Naive thymus-derived CD4-positive, alpha-beta T cell (primary cell): ENCODE measurements around the gene ELK3. TPM values are rescaled to one million over a fixed set of nuclear protein-coding genes. Genes with fewer than 3 reads are reported as not detected.

Experiments used
- ATAC-seq: fragments of 150-1000 bp; cut with Tn5 transposase; 2 replicates; pipeline ENCODE4 v1.10.0; 2021; ENCODE audit warnings: mild to moderate bottlenecking, moderate library complexity
- CTCF ChIA-PET: fragments of 350-600 bp; sonication (Branson Sonifier 250); formaldehyde crosslinking; loops from one replicate; lab custom pipeline; 2021; ENCODE audit warnings: antibody characterized with exemption; lab: Charles Lee
- POLR2A ChIA-PET: fragments of 350-600 bp; sonication (Branson Sonifier 250); formaldehyde crosslinking; loops from one replicate; lab custom pipeline; 2021; ENCODE audit warnings: antibody characterized with exemption, inconsistent platforms; lab: Charles Lee
- DNase-seq, 9 donors: peaks; one replicate each; pipeline versions ENCODE4 v3.0.0 to v3.0.0-alpha.2; 2020 to 2022; ENCODE audit warnings: mixed read lengths in 1 of 9
- H3K27ac ChIP-seq: one replicate; pipeline ENCODE4 v1.7.0; 2013; ENCODE audit warnings: mild to moderate bottlenecking, low read depth, low read length, moderate library complexity
- H3K27me3 ChIP-seq, 2 donors: one replicate each; pipeline ENCODE4 v1.7.0; 2013; ENCODE audit warnings: low read length in 2 of 2, mild to moderate bottlenecking in 2 of 2, moderate library complexity in 2 of 2; ENCODE audit not compliant: control insufficient read depth in 2 of 2, insufficient read depth in 2 of 2
- H3K36me3 ChIP-seq, 3 experiments: 1 replicate in 2 of 3; 2 replicates in 1 of 3; pipeline ENCODE4 v1.7.0; 2013; ENCODE audit warnings: low read length in 3 of 3, mild to moderate bottlenecking in 3 of 3, moderate library complexity in 1 of 3; ENCODE audit not compliant: insufficient read depth in 3 of 3, control insufficient read depth in 2 of 3
- H3K4me1 ChIP-seq, 2 donors: one replicate each; pipeline ENCODE4 v1.7.0; 2013; ENCODE audit warnings: low read length in 2 of 2, mild to moderate bottlenecking in 2 of 2, moderate library complexity in 1 of 2; ENCODE audit not compliant: control insufficient read depth in 2 of 2, insufficient read depth in 2 of 2
- H3K4me3 ChIP-seq: 2 replicates; pipeline ENCODE4 v1.7.0; 2013; ENCODE audit warnings: mild to moderate bottlenecking, low read length
- H3K9me3 ChIP-seq, 3 experiments: 1 replicate in 2 of 3; 2 replicates in 1 of 3; pipeline ENCODE4 v1.7.0; 2013; ENCODE audit warnings: low read length in 3 of 3; ENCODE audit not compliant: control insufficient read depth in 2 of 3
- H3K27ac Mint-ChIP-seq, 9 donors: one replicate each; pipeline ENCODE4 v1.8.0; 2020 to 2022; ENCODE audit warnings: mixed read lengths in 9 of 9, mild to moderate bottlenecking in 8 of 9, moderate library complexity in 5 of 9, inconsistent platforms in 2 of 9
- H3K27me3 Mint-ChIP-seq, 5 donors: one replicate each; pipeline ENCODE4 v1.8.0; 2021 to 2022; ENCODE audit warnings: mixed read lengths in 5 of 5, mild to moderate bottlenecking in 1 of 5
- H3K36me3 Mint-ChIP-seq, 5 donors: one replicate each; pipeline ENCODE4 v1.8.0; 2020 to 2022; ENCODE audit warnings: mixed read lengths in 5 of 5, mild to moderate bottlenecking in 3 of 5, inconsistent platforms in 1 of 5
- H3K4me1 Mint-ChIP-seq, 7 donors: one replicate each; pipeline ENCODE4 v1.8.0; 2020 to 2022; ENCODE audit warnings: mixed read lengths in 7 of 7, mild to moderate bottlenecking in 3 of 7, inconsistent platforms in 1 of 7
- H3K4me3 Mint-ChIP-seq, 10 donors: one replicate each; pipeline ENCODE4 v1.8.0; 2020 to 2022; ENCODE audit warnings: mild to moderate bottlenecking in 10 of 10, mixed read lengths in 10 of 10, moderate library complexity in 6 of 10, inconsistent platforms in 2 of 10
- H3K9me3 Mint-ChIP-seq, 11 donors: one replicate each; pipeline ENCODE4 v1.8.0; 2020 to 2022; ENCODE audit warnings: mixed read lengths in 11 of 11, mild to moderate bottlenecking in 4 of 11, inconsistent platforms in 1 of 11, moderate library complexity in 1 of 11
- intact Hi-C, 2 donors: fragments of 100-400 bp; cut with micrococcal nuclease; formaldehyde crosslinking; loops; one replicate each; pipeline ENCODE4 v1.15.1; 2023
- polyA plus RNA-seq, 2 donors: library from polyadenylated mRNA; unstranded; fragments of 300-500 nt; fragmentation: Illumina TruSeq; gene quantifications; one replicate each; pipeline ENCODE4 v1.2.3, GENCODE V29; 2021
- total RNA-seq, 6 experiments: library from RNA in 5 of 6; stranded (reverse) in 5 of 6; gene quantifications; 1 replicate in 5 of 6; 2 replicates in 1 of 6; pipeline ENCODE4 v1.2.3 and lab custom pipeline; 2021 to 2026

The ELK3 gene
- total and polyA plus RNA-seq, 7 experiments from 2014 or later: 16.8 to 52.3 (median 29.4) TPM

DNA sequence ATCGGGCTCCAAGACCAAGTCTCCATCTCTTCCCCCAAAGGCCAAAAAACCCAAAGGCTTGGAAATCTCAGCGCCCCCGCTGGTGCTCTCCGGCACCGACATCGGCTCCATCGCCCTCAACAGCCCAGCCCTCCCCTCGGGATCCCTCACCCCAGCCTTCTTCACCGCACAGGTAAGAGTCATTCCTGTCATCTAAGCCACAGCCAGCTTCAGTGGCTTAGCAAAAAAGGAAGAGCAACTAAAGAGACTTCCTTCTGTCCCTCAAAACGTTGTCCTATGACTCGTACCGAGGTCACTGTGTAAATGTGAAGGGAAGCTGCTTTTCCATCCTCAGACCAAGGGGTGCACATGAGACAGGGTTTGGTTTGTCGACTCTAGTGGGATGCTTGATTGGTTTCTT, 53.4 kb downstream of the ELK3 start:
- peaks cover 12 to 58% (median 41%) of the 10 kb centered on the region in 5 donors for H3K36me3 Mint-ChIP-seq
- ChIA-PET POLR2A (no interaction called here), CTCF (no interaction called here)
- Histone ChIP-seq H3K36me3 (peaks cover 16 to 52% (median 18%) of the 10 kb centered on the region in 3 experiments), H3K4me1 (peaks cover 2 to 4% of the 10 kb centered on the region in 2 donors), H3K4me3 (no peak overlapping the region), H3K27ac (no peak overlapping the region), H3K9me3 (no peaks in the 10 kb centered on the region), H3K27me3 (no peaks in the 10 kb centered on the region)
- peaks cover 36 to 57% (median 50%) of the 10 kb centered on the region in 7 donors for H3K4me1 Mint-ChIP-seq
- peak overlapping the region in 4 of 9 donors; percentile 17 to 68 (median 58) for H3K27ac Mint-ChIP-seq
- H3K27me3 Mint-ChIP-seq: no peaks in the 10 kb centered on the region
- DNase-seq (no peak), ATAC-seq (no peak)
- peaks cover 0 to 3% (median 0%) of the 10 kb centered on the region in 11 donors for H3K9me3 Mint-ChIP-seq
- H3K4me3 Mint-ChIP-seq: no peak overlapping the region
- intact Hi-C loops: no loop called here

DNA sequence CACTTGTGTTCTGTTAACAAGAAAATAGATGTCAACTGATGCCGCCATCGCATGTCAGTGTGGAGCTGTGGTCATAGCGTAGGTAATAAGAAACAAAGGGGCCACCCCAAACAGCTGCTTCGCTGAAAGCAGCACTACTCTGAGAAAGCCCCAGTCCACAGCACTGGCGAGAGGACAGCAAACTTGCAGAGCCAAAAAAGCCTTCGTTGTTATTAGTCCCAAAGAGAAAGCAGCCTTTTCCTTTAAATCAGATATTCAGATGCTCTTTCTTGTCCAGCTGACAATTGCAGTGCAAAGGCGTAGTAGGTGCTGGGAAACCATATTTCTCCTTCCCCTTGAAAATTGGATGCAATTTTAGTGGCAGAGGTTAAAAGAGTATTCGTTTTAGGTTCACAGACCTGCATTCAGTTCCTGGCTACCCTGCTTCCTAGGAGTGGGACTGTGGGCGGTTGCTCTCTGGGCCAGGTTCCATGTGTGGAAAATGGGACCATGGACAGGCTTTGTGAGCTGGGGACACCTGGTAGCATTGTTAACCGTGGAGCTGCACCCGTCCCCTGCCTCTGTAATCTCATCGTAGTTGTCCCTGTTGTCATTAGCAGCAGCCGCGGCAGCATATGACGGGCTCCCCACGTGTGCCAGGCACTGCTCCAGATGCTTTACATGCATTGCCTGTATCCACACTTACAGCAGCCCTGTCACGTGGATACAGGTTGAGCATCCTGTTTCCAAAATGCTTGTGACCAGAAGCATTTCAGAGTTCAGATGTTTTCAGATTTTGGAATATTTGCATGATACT, 54.2 kb downstream of the ELK3 start:
- intact Hi-C loops: no loop called here
- H3K36me3 Mint-ChIP-seq: peaks cover 12 to 54% (median 41%) of the 10 kb centered on the region in 5 donors
- DNase-seq (no peak), ATAC-seq (no peak)
- Histone ChIP-seq H3K9me3 (no peaks in the 10 kb centered on the region), H3K36me3 (peaks cover 16 to 52% (median 18%) of the 10 kb centered on the region in 3 experiments), H3K4me1 (no peaks in the 10 kb centered on the region), H3K4me3 (no peak overlapping the region), H3K27me3 (no peaks in the 10 kb centered on the region), H3K27ac (no peak overlapping the region)
- no peak overlapping the region for H3K4me3 Mint-ChIP-seq
- ChIA-PET CTCF (interaction anchor here (0.7 kb wide), 1 partner anchor 33 kb away, joined by 3 read pairs; no protein-coding TSS in a partner anchor), POLR2A (no interaction called here)
- peak overlapping the region in 5 of 9 donors; percentile 26 to 70 (median 66) for H3K27ac Mint-ChIP-seq
- H3K27me3 Mint-ChIP-seq: no peaks in the 10 kb centered on the region
- peaks cover 0 to 3% (median 0%) of the 10 kb centered on the region in 11 donors for H3K9me3 Mint-ChIP-seq
- H3K4me1 Mint-ChIP-seq: peaks cover 32 to 54% (median 44%) of the 10 kb centered on the region in 7 donors

DNA sequence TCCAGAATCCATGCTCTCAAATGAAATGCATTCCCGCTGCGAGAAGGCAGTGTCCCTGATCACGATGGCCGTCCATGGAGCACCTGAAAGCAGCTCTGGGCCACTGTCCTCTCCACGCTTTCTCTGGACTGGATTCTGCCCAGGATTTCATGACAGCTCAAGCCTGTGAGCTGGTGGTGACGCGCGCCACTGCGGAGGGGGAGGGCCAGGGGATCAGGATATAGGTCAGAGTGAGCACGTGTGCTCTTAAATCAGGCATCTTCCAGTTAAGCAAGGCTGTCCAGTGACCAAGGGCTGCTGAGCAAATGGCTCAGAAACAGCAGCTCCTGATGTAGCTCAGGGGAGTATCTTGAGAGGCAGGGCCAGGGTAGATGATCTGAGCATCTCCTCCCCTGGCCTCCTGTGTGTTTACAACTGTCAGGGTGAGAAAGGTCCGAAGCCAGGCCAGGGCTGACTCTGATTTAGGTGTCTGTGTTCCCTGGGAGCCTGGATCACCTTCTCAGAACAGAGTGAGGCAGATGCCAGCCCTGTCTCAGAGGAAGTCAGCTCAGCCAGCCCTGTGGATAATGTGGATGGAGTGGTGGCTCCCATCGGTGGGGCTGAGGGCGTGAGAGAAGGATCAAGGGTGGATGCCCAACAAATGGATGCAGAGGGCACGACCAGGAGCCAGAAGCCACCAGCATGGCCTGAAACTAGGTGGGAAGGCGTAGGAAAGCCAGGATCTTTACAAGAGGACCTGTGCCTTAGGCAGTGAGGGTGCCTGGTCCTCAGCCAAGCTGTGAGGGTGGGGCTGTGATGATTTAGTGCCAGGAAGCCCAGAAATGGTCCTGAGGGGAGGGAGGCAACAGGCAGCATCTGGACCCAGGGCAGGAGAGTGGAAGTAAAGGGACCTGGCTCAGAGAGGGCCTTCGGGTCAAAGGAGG, 55.3 kb downstream of the ELK3 start:
- ATAC-seq (peak; percentile 10), DNase-seq (no peak)
- Mint-ChIP-seq H3K27ac (peak overlapping the region in 8 of 9 donors; percentile 12 to 89 (median 66)), H3K4me1 (peaks cover 34 to 56% (median 50%) of the 10 kb centered on the region in 7 donors), H3K4me3 (peak overlapping the region in 3 of 10 donors; percentile 18 to 24 (median 21)), H3K36me3 (peaks cover 12 to 59% (median 41%) of the 10 kb centered on the region in 5 donors), H3K27me3 (no peaks in the 10 kb centered on the region), H3K9me3 (peaks cover 0 to 3% (median 0%) of the 10 kb centered on the region in 11 donors)
- Histone ChIP-seq H3K36me3 (peaks cover 16 to 52% (median 18%) of the 10 kb centered on the region in 3 experiments), H3K27me3 (no peaks in the 10 kb centered on the region), H3K4me1 (no peaks in the 10 kb centered on the region), H3K4me3 (no peak overlapping the region), H3K9me3 (no peaks in the 10 kb centered on the region), H3K27ac (no peak overlapping the region)
- POLR2A ChIA-PET: no interaction called here
- CTCF ChIA-PET: interaction anchor here (0.7 kb wide), 1 partner anchor 34 kb away, joined by 3 read pairs; no protein-coding TSS in a partner anchor
- intact Hi-C loops: no loop called here

DNA sequence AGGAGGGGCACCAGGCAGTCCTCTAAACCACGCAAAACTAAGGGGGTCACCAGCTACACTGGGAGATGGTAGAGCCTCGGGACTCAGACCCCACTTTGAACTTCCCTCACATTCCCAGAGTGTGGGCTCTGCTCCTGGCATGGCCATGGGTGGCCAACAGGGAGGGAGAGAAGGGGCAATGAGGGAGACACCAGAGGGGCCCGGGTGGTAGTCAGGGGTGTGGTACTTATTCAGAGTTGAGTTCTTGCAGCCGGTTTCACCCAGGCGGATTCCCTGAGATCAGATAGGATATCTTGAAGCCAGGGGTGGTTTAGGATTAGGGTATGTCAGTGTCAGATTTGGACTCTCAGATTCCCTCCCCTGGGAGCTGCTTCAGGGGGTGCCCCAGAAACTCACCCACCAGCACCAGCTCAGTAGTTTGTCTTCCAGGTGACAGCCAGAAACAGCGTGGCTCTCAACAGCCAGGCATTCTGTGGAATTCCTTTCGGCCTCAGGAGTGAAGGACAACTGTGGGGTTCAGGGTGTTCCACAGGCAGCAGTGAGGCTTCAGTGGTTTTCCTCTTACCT, 56.0 kb downstream of the ELK3 start:
- CTCF ChIA-PET: no interaction called here
- intact Hi-C loops: no loop called here
- Mint-ChIP-seq H3K36me3 (peaks cover 12 to 59% (median 41%) of the 10 kb centered on the region in 5 donors), H3K9me3 (peaks cover 0 to 3% (median 0%) of the 10 kb centered on the region in 11 donors), H3K27me3 (no peaks in the 10 kb centered on the region), H3K4me1 (peaks cover 39 to 54% (median 47%) of the 10 kb centered on the region in 7 donors), H3K27ac (peak overlapping the region in 8 of 9 donors; percentile 46 to 86 (median 66)), H3K4me3 (peak overlapping the region in 2 of 10 donors; percentile 21 to 24)
- Histone ChIP-seq H3K27me3 (no peaks in the 10 kb centered on the region), H3K27ac (no peak overlapping the region), H3K4me1 (no peaks in the 10 kb centered on the region), H3K36me3 (peaks cover 16 to 59% (median 18%) of the 10 kb centered on the region in 3 experiments), H3K9me3 (no peaks in the 10 kb centered on the region), H3K4me3 (no peak overlapping the region)
- POLR2A ChIA-PET: no interaction called here
- peak; percentile 18 for ATAC-seq
- DNase-seq: no peak

DNA sequence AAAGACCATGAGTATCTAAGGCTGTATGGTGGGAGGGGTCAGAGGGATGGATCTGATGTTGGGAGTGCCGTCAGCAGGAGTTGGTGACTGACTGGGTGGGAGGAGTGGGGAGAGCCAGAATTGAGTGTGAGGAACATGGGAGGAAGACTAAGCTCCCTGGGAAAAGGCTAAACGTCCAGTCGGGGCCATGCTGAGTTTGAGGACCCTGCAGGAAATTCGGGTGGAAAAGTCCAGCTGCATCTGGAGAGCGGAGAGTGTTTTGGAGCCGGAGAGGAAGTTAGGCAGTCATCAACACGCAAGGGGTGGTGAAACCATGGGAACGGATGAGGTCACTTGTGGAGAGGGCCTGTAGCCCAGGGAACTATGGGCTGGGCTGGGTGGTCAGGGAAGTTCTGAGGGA, 60.9 kb downstream of the ELK3 start:
- Mint-ChIP-seq H3K9me3 (peaks cover 0 to 3% (median 0%) of the 10 kb centered on the region in 11 donors), H3K27me3 (no peaks in the 10 kb centered on the region), H3K36me3 (peaks cover 7 to 42% (median 28%) of the 10 kb centered on the region in 5 donors), H3K4me3 (peak overlapping the region in 2 of 10 donors; percentile 20 to 46), H3K27ac (peak overlapping the region in 3 of 9 donors; percentile 83 to 90 (median 84)), H3K4me1 (peaks cover 23 to 36% (median 31%) of the 10 kb centered on the region in 7 donors)
- peaks cover 0 to 5% of the 10 kb centered on the region in 2 donors for H3K4me1 ChIP-seq
- ChIA-PET CTCF (no interaction called here), POLR2A (interaction anchor here (0.5 kb wide), 1 partner anchor 1048 kb away, joined by 3 read pairs; no protein-coding TSS in a partner anchor)
- intact Hi-C loops: no loop called here
- H3K27me3 ChIP-seq: no peaks in the 10 kb centered on the region
- H3K27ac ChIP-seq: peak overlapping the region; percentile 17
- H3K4me3 ChIP-seq: no peak overlapping the region
- ATAC-seq: peak; percentile 36
- peaks cover 0 to 33% (median 0%) of the 10 kb centered on the region in 3 experiments for H3K36me3 ChIP-seq
- no peaks in the 10 kb centered on the region for H3K9me3 ChIP-seq
- DNase-seq: no peak
